SU-DHL-6 (cell line): Measurements from ENCODE around the gene LRRC7.

Source experiments
- EZH2phosphoT487 ChIP-seq: fragments of 200-600 bp; sonication (generic), shearing (Covaris generic); conservative IDR thresholded peaks from 2 replicates; pipeline ENCODE4 v1.6.1; 2018; ENCODE audit warnings: mild to moderate bottlenecking, antibody characterized with exemption, low read length, moderate library complexity, mixed read lengths
- TF ChIP-seq, protein P1 (sequence below): fragments of 200-600 bp; sonication (generic); IDR thresholded peaks from one replicate; pipeline ENCODE4 v1.5.1; 2017; ENCODE audit warnings: antibody characterized with exemption, mild to moderate bottlenecking, low read length, moderate library complexity; ENCODE audit not compliant: insufficient read depth, poor library complexity, severe bottlenecking

- TF ChIP-seq, protein P1, sequence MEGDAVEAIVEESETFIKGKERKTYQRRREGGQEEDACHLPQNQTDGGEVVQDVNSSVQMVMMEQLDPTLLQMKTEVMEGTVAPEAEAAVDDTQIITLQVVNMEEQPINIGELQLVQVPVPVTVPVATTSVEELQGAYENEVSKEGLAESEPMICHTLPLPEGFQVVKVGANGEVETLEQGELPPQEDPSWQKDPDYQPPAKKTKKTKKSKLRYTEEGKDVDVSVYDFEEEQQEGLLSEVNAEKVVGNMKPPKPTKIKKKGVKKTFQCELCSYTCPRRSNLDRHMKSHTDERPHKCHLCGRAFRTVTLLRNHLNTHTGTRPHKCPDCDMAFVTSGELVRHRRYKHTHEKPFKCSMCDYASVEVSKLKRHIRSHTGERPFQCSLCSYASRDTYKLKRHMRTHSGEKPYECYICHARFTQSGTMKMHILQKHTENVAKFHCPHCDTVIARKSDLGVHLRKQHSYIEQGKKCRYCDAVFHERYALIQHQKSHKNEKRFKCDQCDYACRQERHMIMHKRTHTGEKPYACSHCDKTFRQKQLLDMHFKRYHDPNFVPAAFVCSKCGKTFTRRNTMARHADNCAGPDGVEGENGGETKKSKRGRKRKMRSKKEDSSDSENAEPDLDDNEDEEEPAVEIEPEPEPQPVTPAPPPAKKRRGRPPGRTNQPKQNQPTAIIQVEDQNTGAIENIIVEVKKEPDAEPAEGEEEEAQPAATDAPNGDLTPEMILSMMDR = no peak
- no peak for TF ChIP-seq EZH2phosphoT487
Observed at GRCh38 chr1:69613414-69613813, 45.7 kb downstream of the LRRC7 start.
